Sigmoid colon (tissue), 7 donors: Measurements from ENCODE around the gene PDPK1. TPM values are rescaled to one million over a fixed set of nuclear protein-coding genes. Genes with fewer than 3 reads are reported as not detected.
"Not testable (repeated sequence)": the region's sequence is repeated elsewhere in the genome, so short reads cannot be mapped to it uniquely, and the experiment has no call there.

Experiments used
- DNase-seq: peaks from one replicate; pipeline ENCODE4 v3.0.0-alpha.2; 2019
- H3K27ac ChIP-seq, 4 donors: fragments of 200-600 bp; sonication (generic); one replicate each; pipeline ENCODE4 v1.5.1; 2016 to 2019; ENCODE audit warnings: mild to moderate bottlenecking in 1 of 4
- H3K27me3 ChIP-seq, 3 donors: fragments of 200-600 bp; sonication (generic); one replicate each; pipeline ENCODE4 v1.5.1; 2019; ENCODE audit warnings: mild to moderate bottlenecking in 1 of 3
- H3K36me3 ChIP-seq, 4 donors: fragments of 200-600 bp; sonication (generic); one replicate each; pipeline ENCODE4 v1.5.1; 2016 to 2019
- H3K4me1 ChIP-seq, 4 donors: fragments of 200-600 bp; sonication (generic); one replicate each; pipeline ENCODE4 v1.5.1; 2017 to 2019
- H3K4me3 ChIP-seq, 4 donors: fragments of 200-600 bp; sonication (generic); one replicate each; pipeline ENCODE4 v1.5.1; 2017 to 2019; ENCODE audit warnings: mild to moderate bottlenecking in 2 of 4, moderate library complexity in 1 of 4
- H3K9me3 ChIP-seq, 4 donors: fragments of 200-600 bp in 3 of 4; sonication (generic) in 3 of 4; one replicate each; pipeline versions ENCODE4 v1.5.1 to v1.6.1; 2013 to 2019
- EP300 ChIP-seq, 4 donors: sonication (generic); formaldehyde crosslinking; IDR thresholded peaks; one replicate each; pipeline ENCODE4 v1.6.1; 2017; ENCODE audit warnings: antibody characterized with exemption in 4 of 4
- POLR2A ChIP-seq, 2 donors: fragments of 450-650 bp; IDR thresholded peaks; one replicate each; pipeline ENCODE4 v1.6.1; 2016; ENCODE audit warnings: antibody characterized with exemption in 2 of 2, mild to moderate bottlenecking in 2 of 2, moderate library complexity in 2 of 2
- POLR2AphosphoS5 ChIP-seq, 4 donors: sonication (generic); formaldehyde crosslinking; IDR thresholded peaks; one replicate each; pipeline ENCODE4 v1.6.1; 2017; ENCODE audit warnings: antibody characterized with exemption in 4 of 4
- WGBS, 2 donors: extraction: QIAGEN DNeasy Blood & Tissue Kit; methylation state at CpG; one replicate each; pipeline ENCODE4 v1.1.7; 2013; 5-methylcytosine and 5-hydroxymethylcytosine counted together
- intact Hi-C: fragments of 100-400 bp; cut with DNase I; formaldehyde crosslinking; loops from one replicate; pipeline ENCODE4 v1.15.1; 2023
- polyA plus RNA-seq, 3 donors: library from polyadenylated mRNA; stranded (reverse); fragments of 200-250 nt; gene quantifications; one replicate each; pipeline ENCODE4 v1.2.3, GENCODE V29; 2013
- total RNA-seq, 4 donors: library from RNA; depleted of rRNA; stranded (reverse); fragments of >200 nt; gene quantifications; one replicate each; pipeline ENCODE4 v1.1.0, GENCODE V29; 2016
- TF ChIP-seq, protein P1 (sequence below), 4 experiments: fragments of 450-650 bp in 3 of 4; fragments of 200-600 bp in 1 of 4; IDR thresholded peaks; one replicate each; pipeline ENCODE4 v1.5.1; 2016 to 2019; ENCODE audit warnings: antibody characterized with exemption in 4 of 4, mild to moderate bottlenecking in 3 of 4, moderate library complexity in 2 of 4
- donor health status: healthy with polysubstance abuse.
- donor health status: Bipolar disorder and iron deficiency.
- donor health status: healthy.

PDPK1 gene
- total and polyA plus RNA-seq, 7 donors = 22.7 to 32.2 (median 31.0) TPM

DNA sequence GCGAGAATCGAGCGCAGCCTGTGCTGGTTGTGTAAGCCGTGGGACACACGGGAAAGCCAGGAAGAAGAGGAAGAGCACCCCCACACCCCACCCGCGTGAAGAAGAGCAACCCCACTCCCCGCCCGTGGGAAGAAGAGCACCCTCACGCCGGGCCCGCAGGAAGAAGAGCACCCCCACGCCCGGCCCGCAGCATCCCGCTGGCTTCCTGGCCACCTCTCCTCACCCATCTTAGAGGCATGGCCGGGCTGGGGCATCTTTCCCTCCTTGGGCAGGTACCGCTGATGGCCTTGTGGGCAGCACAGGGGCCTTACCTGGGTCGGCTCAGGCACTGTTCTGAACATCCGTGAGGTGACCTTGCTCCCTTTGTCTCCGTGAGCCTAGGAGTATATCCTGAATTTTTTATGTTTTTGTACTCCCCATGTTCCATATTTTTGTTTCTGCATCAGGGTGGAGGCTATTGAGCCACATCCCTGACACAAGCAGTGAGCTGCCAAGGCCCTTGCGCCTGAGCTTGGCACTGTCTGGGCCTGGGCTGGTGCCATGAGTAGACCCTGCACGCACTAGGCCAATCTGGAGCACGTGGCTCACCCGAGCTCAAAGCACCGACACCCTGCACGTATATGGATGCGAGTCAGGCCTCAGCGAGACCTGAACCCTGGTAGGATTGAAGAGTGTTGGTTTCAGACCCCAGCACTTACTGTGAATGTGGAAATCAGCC is 73.1 kb downstream of the PDPK1 start:
- H3K4me3 ChIP-seq = no peak overlapping the region
- no peaks in the 10 kb centered on the region for H3K9me3 ChIP-seq
- no peak overlapping the region for H3K27ac ChIP-seq
- no peaks in the 10 kb centered on the region for H3K27me3 ChIP-seq
- intact Hi-C loops = no loop called here
- WGBS, 2 donors = 93 to 95% methylated on average over 29 of the region's 29 CpGs
- TF ChIP-seq, protein P1, sequence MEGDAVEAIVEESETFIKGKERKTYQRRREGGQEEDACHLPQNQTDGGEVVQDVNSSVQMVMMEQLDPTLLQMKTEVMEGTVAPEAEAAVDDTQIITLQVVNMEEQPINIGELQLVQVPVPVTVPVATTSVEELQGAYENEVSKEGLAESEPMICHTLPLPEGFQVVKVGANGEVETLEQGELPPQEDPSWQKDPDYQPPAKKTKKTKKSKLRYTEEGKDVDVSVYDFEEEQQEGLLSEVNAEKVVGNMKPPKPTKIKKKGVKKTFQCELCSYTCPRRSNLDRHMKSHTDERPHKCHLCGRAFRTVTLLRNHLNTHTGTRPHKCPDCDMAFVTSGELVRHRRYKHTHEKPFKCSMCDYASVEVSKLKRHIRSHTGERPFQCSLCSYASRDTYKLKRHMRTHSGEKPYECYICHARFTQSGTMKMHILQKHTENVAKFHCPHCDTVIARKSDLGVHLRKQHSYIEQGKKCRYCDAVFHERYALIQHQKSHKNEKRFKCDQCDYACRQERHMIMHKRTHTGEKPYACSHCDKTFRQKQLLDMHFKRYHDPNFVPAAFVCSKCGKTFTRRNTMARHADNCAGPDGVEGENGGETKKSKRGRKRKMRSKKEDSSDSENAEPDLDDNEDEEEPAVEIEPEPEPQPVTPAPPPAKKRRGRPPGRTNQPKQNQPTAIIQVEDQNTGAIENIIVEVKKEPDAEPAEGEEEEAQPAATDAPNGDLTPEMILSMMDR (IDR thresholded peaks at IDR 0.05) = no peak
- TF ChIP-seq POLR2AphosphoS5 (IDR thresholded peaks at IDR 0.05) = no peak
- TF ChIP-seq POLR2A (IDR thresholded peaks at IDR 0.05) = no peak
- TF ChIP-seq EP300 (IDR thresholded peaks at IDR 0.05) = no peak
- H3K36me3 ChIP-seq = peaks cover 6 to 21% (median 10%) of the 10 kb centered on the region in 4 donors
- no peaks in the 10 kb centered on the region for H3K4me1 ChIP-seq
- peak; percentile 56 for DNase-seq

DNA sequence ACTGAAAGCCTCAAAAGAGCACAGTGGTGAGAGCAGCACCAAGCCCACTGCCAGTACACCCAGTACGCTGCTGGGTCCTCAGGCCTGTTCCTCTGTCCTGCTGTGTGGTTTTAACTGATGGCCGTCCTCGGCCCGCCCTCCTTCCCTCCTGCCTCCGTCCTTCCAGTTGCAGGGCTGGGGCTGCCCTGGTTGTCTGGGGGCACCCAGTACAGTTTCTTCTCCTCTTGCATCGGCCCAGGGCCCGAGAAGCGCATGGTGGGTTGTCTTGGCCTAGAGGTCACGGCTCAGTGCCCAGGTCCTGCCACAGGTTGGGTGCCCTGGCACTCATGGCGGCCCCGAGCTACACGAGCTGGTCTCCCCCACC is 73.7 kb downstream of the PDPK1 start:
- peaks cover 6 to 21% (median 10%) of the 10 kb centered on the region in 4 donors for H3K36me3 ChIP-seq
- intact Hi-C loops = no loop called here
- H3K4me1 ChIP-seq = no peaks in the 10 kb centered on the region
- H3K27ac ChIP-seq = no peak overlapping the region
- H3K27me3 ChIP-seq = no peaks in the 10 kb centered on the region
- WGBS, 2 donors = 95 to 96% methylated on average over 10 of the region's 12 CpGs
- no peak for DNase-seq
- no peak overlapping the region for H3K4me3 ChIP-seq
- no peaks in the 10 kb centered on the region for H3K9me3 ChIP-seq
- TF ChIP-seq, protein P1 (IDR thresholded peaks at IDR 0.05) = no peak
- TF ChIP-seq EP300 (IDR thresholded peaks at IDR 0.05) (no peak), POLR2A (IDR thresholded peaks at IDR 0.05) (no peak), POLR2AphosphoS5 (IDR thresholded peaks at IDR 0.05) (no peak)

DNA sequence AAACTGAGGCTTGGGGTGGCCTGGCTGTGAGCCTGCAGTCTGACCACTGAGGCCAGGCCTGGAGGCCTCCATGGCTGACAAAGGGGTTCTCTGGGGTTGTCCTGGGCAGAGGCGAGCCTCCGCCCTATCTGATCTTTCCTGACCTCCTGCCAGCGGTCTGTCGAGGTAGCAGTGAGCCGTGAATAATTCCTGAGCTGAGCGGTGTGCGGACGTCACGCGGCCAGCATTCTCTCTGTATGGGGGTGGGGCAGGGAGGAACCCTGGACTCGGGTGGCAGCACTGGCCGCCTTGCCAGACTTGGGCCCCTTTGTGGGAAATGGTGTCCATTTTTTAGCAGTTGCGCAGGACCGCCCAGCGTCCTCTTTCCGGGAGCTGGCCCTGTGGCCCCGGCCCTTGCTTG is 74.1 kb downstream of the PDPK1 start:
- H3K36me3 ChIP-seq = peaks cover 6 to 21% (median 10%) of the 10 kb centered on the region in 4 donors
- H3K27me3 ChIP-seq, intact Hi-C loops, H3K4me3 ChIP-seq, H3K4me1 ChIP-seq, H3K27ac ChIP-seq, H3K9me3 ChIP-seq, DNase-seq: not testable (repeated sequence)
- 96 to 98% methylated on average over 5 of the region's 17 CpGs for WGBS, 2 donors

DNA sequence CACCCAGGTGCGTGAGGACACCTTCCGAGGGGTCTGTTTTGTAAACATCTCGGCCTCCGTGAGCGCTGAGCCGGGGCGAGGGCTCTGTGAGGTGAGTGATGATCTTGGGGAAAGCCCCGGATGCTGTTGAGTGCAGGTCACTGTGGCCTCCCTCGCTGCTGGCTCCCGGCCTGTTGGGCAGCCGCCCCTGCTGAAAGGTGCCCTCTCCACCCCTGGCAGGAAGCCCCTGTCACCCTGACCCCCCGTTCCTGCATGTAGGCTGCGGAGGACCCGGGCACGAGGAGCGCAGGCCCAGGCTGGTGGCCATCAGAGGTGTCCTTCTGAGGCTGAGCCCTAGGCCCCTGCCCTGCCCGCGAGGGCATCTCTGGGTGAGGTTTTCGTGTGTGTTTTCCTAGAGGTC is 75.4 kb downstream of the PDPK1 start:
- peaks cover 6 to 21% (median 10%) of the 10 kb centered on the region in 4 donors for H3K36me3 ChIP-seq
- H3K27ac ChIP-seq, DNase-seq, H3K27me3 ChIP-seq, H3K4me3 ChIP-seq, H3K9me3 ChIP-seq, intact Hi-C loops, H3K4me1 ChIP-seq: not testable (repeated sequence)
- WGBS, 2 donors = 95 to 96% methylated on average over 13 to 14 of the region's 19 CpGs

DNA sequence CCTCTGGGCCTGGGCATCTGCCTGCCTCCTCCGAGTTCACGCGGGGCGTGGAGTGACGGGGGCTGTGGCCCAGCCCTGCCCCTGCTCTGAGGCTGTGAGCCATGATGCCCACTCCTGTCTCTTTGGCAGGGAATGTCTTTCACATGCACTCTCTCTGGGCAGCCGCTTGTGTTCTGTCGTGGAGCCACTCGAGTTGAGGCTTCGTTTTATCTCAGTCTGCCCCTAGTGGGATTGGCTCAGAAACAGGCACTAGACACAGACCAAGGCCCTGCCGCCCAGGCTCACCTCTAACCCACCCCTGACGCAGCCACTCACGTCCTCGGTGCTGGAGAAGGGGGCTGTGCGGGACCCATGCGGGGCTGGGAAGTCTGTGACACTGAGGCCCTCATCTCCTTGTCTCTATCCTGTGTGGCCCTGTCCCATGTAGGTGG is 77.0 kb downstream of the PDPK1 start:
- Histone ChIP-seq H3K4me3 (no peak overlapping the region), H3K9me3 (no peaks in the 10 kb centered on the region), H3K27ac (no peak overlapping the region), H3K27me3 (no peaks in the 10 kb centered on the region), H3K36me3 (peaks cover 6 to 21% (median 10%) of the 10 kb centered on the region in 4 donors), H3K4me1 (no peaks in the 10 kb centered on the region)
- DNase-seq = no peak
- intact Hi-C loops = no loop called here
- 95 to 96% methylated on average over 15 of the region's 15 CpGs for WGBS, 2 donors
- TF ChIP-seq EP300 (IDR thresholded peaks at IDR 0.05) (no peak), POLR2AphosphoS5 (IDR thresholded peaks at IDR 0.05) (no peak), POLR2A (IDR thresholded peaks at IDR 0.05) (no peak)
- TF ChIP-seq, protein P1 (IDR thresholded peaks at IDR 0.05) = no peak

DNA sequence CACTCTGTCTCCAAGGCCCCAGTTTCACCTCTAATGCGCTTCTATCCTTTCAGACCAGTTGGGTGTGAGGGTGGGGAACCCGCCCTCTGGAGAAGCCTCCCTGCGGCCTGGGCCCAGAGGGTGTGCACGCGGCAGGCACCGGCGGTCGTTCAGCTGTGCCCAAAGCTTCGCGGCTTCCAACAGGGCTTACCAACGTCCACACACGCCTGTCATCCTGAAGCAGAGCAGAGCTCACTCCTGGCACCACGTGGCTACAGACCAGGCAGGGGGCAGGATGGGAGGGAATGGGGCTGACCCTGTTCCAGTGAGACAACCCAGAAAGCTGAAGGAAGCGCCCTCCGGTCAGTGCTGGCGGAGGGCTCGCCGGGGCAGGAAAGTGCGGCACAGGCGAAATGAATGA is 81.1 kb downstream of the PDPK1 start:
- intact Hi-C loops, H3K36me3 ChIP-seq, H3K9me3 ChIP-seq, DNase-seq, H3K27ac ChIP-seq, H3K4me3 ChIP-seq, H3K27me3 ChIP-seq, H3K4me1 ChIP-seq: not testable (repeated sequence)
- no CpG with 5 or more reads among the region's 20 CpGs for WGBS, 2 donors

DNA sequence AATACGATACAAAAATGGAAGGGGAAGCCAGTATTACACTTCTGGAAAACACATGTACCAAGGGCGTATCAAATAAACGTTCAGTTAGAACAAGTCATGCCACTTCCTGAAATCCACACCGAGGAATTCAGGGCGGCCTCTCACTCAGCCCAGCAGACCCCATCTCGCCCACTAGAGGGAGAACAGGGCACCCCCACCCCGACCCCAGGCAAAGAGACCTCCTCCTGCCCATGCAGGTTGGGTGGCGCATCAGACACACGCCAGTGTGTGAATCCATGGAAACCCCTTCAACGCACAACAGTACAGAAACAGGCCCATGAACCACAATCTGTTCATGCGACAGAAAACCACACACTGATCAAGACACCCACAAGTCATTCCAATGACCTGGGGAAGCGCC is 81.8 kb downstream of the PDPK1 start:
- H3K36me3 ChIP-seq, DNase-seq, H3K4me3 ChIP-seq, H3K4me1 ChIP-seq, H3K9me3 ChIP-seq, intact Hi-C loops, H3K27ac ChIP-seq, H3K27me3 ChIP-seq: not testable (repeated sequence)
- WGBS, 2 donors = 67 to 70% methylated on average over 6 of the region's 12 CpGs

DNA sequence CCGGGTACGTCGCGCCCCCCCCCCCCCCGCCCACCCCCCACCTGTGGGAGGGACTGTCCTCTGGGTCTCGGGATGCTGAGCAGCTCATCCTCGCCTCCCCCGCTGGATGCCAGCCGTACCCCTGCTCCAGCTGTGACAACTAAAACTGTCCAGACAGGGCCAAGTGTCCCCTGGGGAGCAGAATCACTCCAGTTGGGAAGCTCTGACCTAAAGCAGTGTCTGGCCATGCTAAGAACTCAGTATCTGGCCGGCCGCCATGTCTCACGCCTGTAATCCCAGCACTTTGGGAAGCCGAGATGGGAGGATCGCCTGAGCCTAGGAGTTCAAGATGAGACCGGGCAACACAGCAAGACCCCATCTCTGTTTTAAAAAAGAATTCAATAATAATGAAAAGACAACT is 83.0 kb downstream of the PDPK1 start:
- H3K9me3 ChIP-seq, DNase-seq, H3K27me3 ChIP-seq, H3K4me1 ChIP-seq, H3K4me3 ChIP-seq, intact Hi-C loops, H3K27ac ChIP-seq, H3K36me3 ChIP-seq: not testable (repeated sequence)
- WGBS, 2 donors = 93 to 96% methylated on average over 7 to 8 of the region's 15 CpGs

DNA sequence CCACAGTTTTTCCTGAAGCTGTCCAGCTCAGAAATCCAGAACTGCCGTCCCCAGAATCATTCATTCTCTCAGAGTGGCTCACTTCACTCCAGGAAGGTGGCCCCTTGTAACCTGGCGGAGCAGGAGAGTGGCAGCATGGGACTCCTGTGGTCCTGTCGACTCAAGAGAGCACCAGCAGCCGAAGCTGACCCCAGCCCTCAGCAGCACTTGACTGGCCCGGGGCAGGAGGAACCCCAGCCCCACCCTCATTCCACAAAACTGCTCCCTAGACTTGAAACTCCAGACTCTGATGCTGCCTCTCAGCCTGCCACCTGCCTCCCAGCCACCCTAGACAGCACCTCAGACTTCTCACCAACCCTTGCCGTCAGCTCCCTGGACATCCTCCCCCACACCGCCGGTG is 83.6 kb downstream of the PDPK1 start:
- H3K4me1 ChIP-seq, H3K27ac ChIP-seq, H3K27me3 ChIP-seq, H3K36me3 ChIP-seq, intact Hi-C loops, H3K4me3 ChIP-seq, H3K9me3 ChIP-seq: not testable (repeated sequence)
- 96 to 97% methylated on average over 5 to 6 of the region's 8 CpGs for WGBS, 2 donors
- peak; percentile 60 for DNase-seq

DNA sequence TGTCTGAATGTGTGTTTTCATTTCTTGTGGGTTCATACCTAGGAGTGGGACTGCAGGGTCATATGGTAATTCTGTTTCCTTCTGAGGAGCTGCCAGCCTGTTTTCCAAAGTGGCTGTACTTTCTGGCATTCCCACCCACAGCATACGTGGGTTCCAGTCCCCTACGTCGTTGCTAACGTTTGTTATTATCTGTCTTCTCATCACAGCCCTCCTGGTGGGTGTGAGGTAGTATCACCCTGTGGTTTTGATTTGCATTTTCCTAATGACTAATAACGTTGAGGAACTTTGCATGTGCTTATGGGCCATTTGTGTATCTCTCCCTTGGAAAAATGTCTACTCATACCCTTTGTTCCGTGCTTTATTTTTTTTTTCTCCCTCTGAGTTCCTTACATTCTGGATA is 89.3 kb downstream of the PDPK1 start:
- intact Hi-C loops, H3K27me3 ChIP-seq, H3K4me1 ChIP-seq, H3K27ac ChIP-seq, DNase-seq, H3K4me3 ChIP-seq, H3K36me3 ChIP-seq, H3K9me3 ChIP-seq: not testable (repeated sequence)
- no CpG with 5 or more reads among the region's 6 CpGs for WGBS, 2 donors
